ENCODE measurements around the gene THSD7A.

Gene THSD7A

GRCh38 chr7:11570205-11570604, 261.8 kb downstream of the THSD7A start:
- Histone ChIP-seq H3K4me3 (ENCODE audit: low read length) (no peak overlapping the region), H3K36me3 (ENCODE audit: insufficient read depth, low read length) (no peaks in the 10 kb centered on the region), H3K9ac (ENCODE audit: low read depth, low read length) (no peak overlapping the region)

GRCh38 chr7:11567571-11567970, 264.4 kb downstream of the THSD7A start:
- Histone ChIP-seq H3K27me3 (ENCODE audit: control insufficient read depth, insufficient read depth, low read length) (no peaks in the 10 kb centered on the region), H3K4me2 (ENCODE audit: low read length) (no peak overlapping the region), H3K9me3 (replicated peaks; ENCODE audit: low read length) (no peaks in the 10 kb centered on the region), H3K4me1 (ENCODE audit: control insufficient read depth, insufficient read depth, low read length) (peaks cover 15% of the 10 kb centered on the region), H3K36me3 (ENCODE audit: insufficient read depth, low read length) (no peaks in the 10 kb centered on the region), H3K9ac (ENCODE audit: low read depth, low read length) (no peak overlapping the region), H3K4me3 (ENCODE audit: low read length) (no peak overlapping the region)

More at GRCh38 chr7:11570205-11570604, 261.8 kb downstream of the THSD7A start:
- no peak overlapping the region for H3K4me2 ChIP-seq (ENCODE audit: low read length)
- H3K27me3 ChIP-seq (ENCODE audit: control insufficient read depth, insufficient read depth, low read length) = no peaks in the 10 kb centered on the region
- H3K4me1 ChIP-seq (ENCODE audit: control insufficient read depth, insufficient read depth, low read length) = peaks cover 14% of the 10 kb centered on the region
- H3K9me3 ChIP-seq (replicated peaks; ENCODE audit: low read length) = no peaks in the 10 kb centered on the region

GRCh38 chr7:11557627-11558026, 274.4 kb downstream of the THSD7A start:
- H3K4me2 ChIP-seq (ENCODE audit: low read length) = no peak overlapping the region
- H3K9me3 ChIP-seq (replicated peaks; ENCODE audit: low read length) = no peaks in the 10 kb centered on the region
- H3K4me1 ChIP-seq (ENCODE audit: control insufficient read depth, insufficient read depth, low read length) = no peaks in the 10 kb centered on the region
- no peak overlapping the region for H3K9ac ChIP-seq (ENCODE audit: low read depth, low read length)
- H3K4me3 ChIP-seq (ENCODE audit: low read length) = no peak overlapping the region
- H3K27me3 ChIP-seq (ENCODE audit: control insufficient read depth, insufficient read depth, low read length) = no peaks in the 10 kb centered on the region
- H3K36me3 ChIP-seq (ENCODE audit: insufficient read depth, low read length) = no peaks in the 10 kb centered on the region

- Histone ChIP-seq H3K4me3 (ENCODE audit: low read length) (no peak overlapping the region), H3K4me1 (ENCODE audit: control insufficient read depth, insufficient read depth, low read length) (no peaks in the 10 kb centered on the region), H3K36me3 (ENCODE audit: insufficient read depth, low read length) (no peaks in the 10 kb centered on the region), H3K9me3 (replicated peaks; ENCODE audit: low read length) (no peaks in the 10 kb centered on the region), H3K27me3 (ENCODE audit: control insufficient read depth, insufficient read depth, low read length) (no peaks in the 10 kb centered on the region), H3K9ac (ENCODE audit: low read depth, low read length) (no peak overlapping the region), H3K4me2 (ENCODE audit: low read length) (no peak overlapping the region)
These were observed 279.2 kb downstream of the THSD7A start for GRCh38 chr7:11552676-11553296.

- Histone ChIP-seq H3K9me3 (replicated peaks; ENCODE audit: low read length) (no peaks in the 10 kb centered on the region), H3K4me3 (ENCODE audit: low read length) (no peak overlapping the region), H3K4me2 (ENCODE audit: low read length) (no peak overlapping the region), H3K4me1 (ENCODE audit: control insufficient read depth, insufficient read depth, low read length) (no peaks in the 10 kb centered on the region), H3K27me3 (ENCODE audit: control insufficient read depth, insufficient read depth, low read length) (no peaks in the 10 kb centered on the region), H3K9ac (ENCODE audit: low read depth, low read length) (no peak overlapping the region), H3K36me3 (ENCODE audit: insufficient read depth, low read length) (no peaks in the 10 kb centered on the region)
These were observed 280.5 kb downstream of the THSD7A start for GRCh38 chr7:11551470-11551869.

GRCh38 chr7:11548532-11548931, 283.5 kb downstream of the THSD7A start:
- H3K36me3 ChIP-seq (ENCODE audit: insufficient read depth, low read length) = no peaks in the 10 kb centered on the region
- H3K4me2 ChIP-seq (ENCODE audit: low read length) = no peak overlapping the region
- no peaks in the 10 kb centered on the region for H3K27me3 ChIP-seq (ENCODE audit: control insufficient read depth, insufficient read depth, low read length)
- H3K9me3 ChIP-seq (replicated peaks; ENCODE audit: low read length) = no peaks in the 10 kb centered on the region
- H3K9ac ChIP-seq (ENCODE audit: low read depth, low read length) = no peak overlapping the region
- H3K4me1 ChIP-seq (ENCODE audit: control insufficient read depth, insufficient read depth, low read length) = no peaks in the 10 kb centered on the region
- H3K4me3 ChIP-seq (ENCODE audit: low read length) = no peak overlapping the region

GRCh38 chr7:11541330-11541729, 290.7 kb downstream of the THSD7A start:
- Histone ChIP-seq H3K9ac (ENCODE audit: low read depth, low read length) (no peak overlapping the region), H3K27me3 (ENCODE audit: control insufficient read depth, insufficient read depth, low read length) (no peaks in the 10 kb centered on the region), H3K4me2 (ENCODE audit: low read length) (no peak overlapping the region), H3K36me3 (ENCODE audit: insufficient read depth, low read length) (no peaks in the 10 kb centered on the region), H3K4me3 (ENCODE audit: low read length) (no peak overlapping the region), H3K4me1 (ENCODE audit: control insufficient read depth, insufficient read depth, low read length) (peaks cover 19% of the 10 kb centered on the region), H3K9me3 (replicated peaks; ENCODE audit: low read length) (no peaks in the 10 kb centered on the region)

GRCh38 chr7:11540271-11540761, 291.7 kb downstream of the THSD7A start:
- H3K4me3 ChIP-seq (ENCODE audit: low read length) = peak overlapping the region; percentile 12
- peak overlapping the region; percentile 68 for H3K4me2 ChIP-seq (ENCODE audit: low read length)
- H3K27me3 ChIP-seq (ENCODE audit: control insufficient read depth, insufficient read depth, low read length) = no peaks in the 10 kb centered on the region
- H3K36me3 ChIP-seq (ENCODE audit: insufficient read depth, low read length) = no peaks in the 10 kb centered on the region
- peak overlapping the region; percentile 19 for H3K9ac ChIP-seq (ENCODE audit: low read depth, low read length)
- H3K9me3 ChIP-seq (replicated peaks; ENCODE audit: low read length) = no peaks in the 10 kb centered on the region
- H3K4me1 ChIP-seq (ENCODE audit: control insufficient read depth, insufficient read depth, low read length) = peaks cover 19% of the 10 kb centered on the region

- Histone ChIP-seq H3K4me3 (ENCODE audit: low read length) (peak overlapping the region; percentile 24), H3K27me3 (ENCODE audit: control insufficient read depth, insufficient read depth, low read length) (no peaks in the 10 kb centered on the region)
These were observed 292.1 kb downstream of the THSD7A start for GRCh38 chr7:11539853-11540252.

GRCh38 chr7:11538751-11539299, 293.2 kb downstream of the THSD7A start:
- Histone ChIP-seq H3K9ac (ENCODE audit: low read depth, low read length) (no peak overlapping the region), H3K9me3 (replicated peaks; ENCODE audit: low read length) (no peaks in the 10 kb centered on the region), H3K4me1 (ENCODE audit: control insufficient read depth, insufficient read depth, low read length) (peaks cover 19% of the 10 kb centered on the region), H3K4me3 (ENCODE audit: low read length) (no peak overlapping the region), H3K4me2 (ENCODE audit: low read length) (no peak overlapping the region), H3K27me3 (ENCODE audit: control insufficient read depth, insufficient read depth, low read length) (no peaks in the 10 kb centered on the region), H3K36me3 (ENCODE audit: insufficient read depth, low read length) (no peaks in the 10 kb centered on the region)

More at GRCh38 chr7:11539853-11540252, 292.1 kb downstream of the THSD7A start:
- Histone ChIP-seq H3K9ac (ENCODE audit: low read depth, low read length) (peak overlapping the region; percentile 19), H3K9me3 (replicated peaks; ENCODE audit: low read length) (no peaks in the 10 kb centered on the region), H3K36me3 (ENCODE audit: insufficient read depth, low read length) (no peaks in the 10 kb centered on the region), H3K4me2 (ENCODE audit: low read length) (peak overlapping the region; percentile 68), H3K4me1 (ENCODE audit: control insufficient read depth, insufficient read depth, low read length) (peaks cover 19% of the 10 kb centered on the region)

- H3K4me2 ChIP-seq (ENCODE audit: low read length) = no peak overlapping the region
- no peaks in the 10 kb centered on the region for H3K4me1 ChIP-seq (ENCODE audit: control insufficient read depth, insufficient read depth, low read length)
- H3K36me3 ChIP-seq (ENCODE audit: insufficient read depth, low read length) = no peaks in the 10 kb centered on the region
- no peaks in the 10 kb centered on the region for H3K9me3 ChIP-seq (replicated peaks; ENCODE audit: low read length)
- H3K9ac ChIP-seq (ENCODE audit: low read depth, low read length) = no peak overlapping the region
- no peak overlapping the region for H3K4me3 ChIP-seq (ENCODE audit: low read length)
- H3K27me3 ChIP-seq (ENCODE audit: control insufficient read depth, insufficient read depth, low read length) = no peaks in the 10 kb centered on the region
These were observed 298.7 kb downstream of the THSD7A start for GRCh38 chr7:11533229-11533820.

- no peaks in the 10 kb centered on the region for H3K4me1 ChIP-seq (ENCODE audit: control insufficient read depth, insufficient read depth, low read length)
- H3K4me2 ChIP-seq (ENCODE audit: low read length) = no peak overlapping the region
- H3K36me3 ChIP-seq (ENCODE audit: insufficient read depth, low read length) = no peaks in the 10 kb centered on the region
- H3K27me3 ChIP-seq (ENCODE audit: control insufficient read depth, insufficient read depth, low read length) = no peaks in the 10 kb centered on the region
- H3K9ac ChIP-seq (ENCODE audit: low read depth, low read length) = no peak overlapping the region
- no peak overlapping the region for H3K4me3 ChIP-seq (ENCODE audit: low read length)
- H3K9me3 ChIP-seq (replicated peaks; ENCODE audit: low read length) = no peaks in the 10 kb centered on the region
These were observed 302.6 kb downstream of the THSD7A start for GRCh38 chr7:11529382-11529781.

Data from skeletal muscle satellite cell (primary cell).